Measurements from ENCODE around the gene TOMM34. TPM values are rescaled to one million over a fixed set of nuclear protein-coding genes. Genes with fewer than 3 reads are reported as not detected.

Gene TOMM34
- total RNA-seq, 1 experiment from 2014 or later = 37.5 TPM

GRCh38 chr20:44988631-44989171 is 28.5 kb upstream of the TOMM34 start:
- Histone ChIP-seq H4K8ac (replicated peaks; ENCODE audit: insufficient read length, low read depth, low read length) (no peak overlapping the region), H3K4me2 (ENCODE audit: insufficient read depth, insufficient read length, low read length) (no peak overlapping the region), H3K4me1 (ENCODE audit: insufficient read depth, low read length) (no peaks in the 10 kb centered on the region), H3K18ac (ENCODE audit: insufficient read length, low read depth, low read length) (no peak overlapping the region), H3K27me3 (ENCODE audit: insufficient read depth, low read length) (no peaks in the 10 kb centered on the region), H2BK20ac (ENCODE audit: low read depth, low read length, poor library complexity, severe bottlenecking) (no peak overlapping the region), H3K4ac (ENCODE audit: low read depth, low read length) (no peak overlapping the region), H2BK120ac (ENCODE audit: low read depth, low read length, poor library complexity, severe bottlenecking) (no peak overlapping the region), H3K79me2 (ENCODE audit: insufficient read depth, low read length) (no peaks in the 10 kb centered on the region), H3K14ac (ENCODE audit: insufficient read depth, low read length) (no peak overlapping the region), H3K79me1 (ENCODE audit: insufficient read depth, low read depth, low read length, poor library complexity, severe bottlenecking) (no peaks in the 10 kb centered on the region), H3K23me2 (ENCODE audit: insufficient read length, low read depth, low read length, poor library complexity, severe bottlenecking) (no peaks in the 10 kb centered on the region), H3K9ac (ENCODE audit: extremely low read depth, insufficient read length, low read length) (no peak overlapping the region), H4K5ac (ENCODE audit: insufficient read length, low read depth, low read length) (no peak overlapping the region), H2BK5ac (ENCODE audit: insufficient read length, low read length) (no peak overlapping the region), H2AFZ (ENCODE audit: low read length) (no peak overlapping the region), H4K20me1 (ENCODE audit: control insufficient read depth, insufficient read depth, insufficient read length) (no peaks in the 10 kb centered on the region), H2BK15ac (ENCODE audit: low read depth, low read length) (no peak overlapping the region), H3K27ac (ENCODE audit: insufficient read length, low read depth, low read length) (no peak overlapping the region), H2AK5ac (ENCODE audit: insufficient read length, low read length) (no peak overlapping the region), H3K9me3 (ENCODE audit: control insufficient read depth, low read depth, low read length) (no peaks in the 10 kb centered on the region), H3K56ac (ENCODE audit: insufficient read length, low read depth, low read length) (no peak overlapping the region), H3K23ac (ENCODE audit: insufficient read length, low read depth, low read length) (no peak overlapping the region), H2BK12ac (ENCODE audit: insufficient read length, low read depth, low read length) (no peak overlapping the region), H4K91ac (ENCODE audit: insufficient read length, low read depth, low read length) (no peak overlapping the region), H3T11ph (ENCODE audit: low read length) (no peak overlapping the region)
- no peak overlapping the region for H3K27ac Mint-ChIP-seq
- H3K27me3 Mint-ChIP-seq (ENCODE audit: low read depth) = no peaks in the 10 kb centered on the region
- no peak for DNase-seq
- H3K4me3 Mint-ChIP-seq = no peak overlapping the region
- peaks cover 3 to 17% of the 10 kb centered on the region in 2 experiments for H3K4me1 Mint-ChIP-seq
- no CpG with 5 or more reads among the region's 1 CpG for WGBS (ENCODE audit: extremely low coverage, insufficient read length, low lambda C conversion rate)
- no peaks in the 10 kb centered on the region for H3K9me3 Mint-ChIP-seq
- H3K36me3 Mint-ChIP-seq (ENCODE audit: insufficient read depth in 1 of 3, low read depth in 3 of 3) = peaks cover 4 to 37% (median 19%) of the 10 kb centered on the region in 3 experiments; a peak in 6 of 7 replicates
- TF ChIP-seq CTCF (conservative IDR thresholded peaks at IDR 0.05) = no peak
